Epidermal melanocyte (primary cell): ENCODE results near the gene GJB6.
A peak's percentile ranks its signal among the peaks of the same experiment; 100 is the strongest.

Experiments
- DNase-seq: peaks from one replicate; pipeline ENCODE4 v3.0.0; 2011; ENCODE audit warnings: low spot score; ENCODE audit not compliant: insufficient read length

Gene GJB6

DNA sequence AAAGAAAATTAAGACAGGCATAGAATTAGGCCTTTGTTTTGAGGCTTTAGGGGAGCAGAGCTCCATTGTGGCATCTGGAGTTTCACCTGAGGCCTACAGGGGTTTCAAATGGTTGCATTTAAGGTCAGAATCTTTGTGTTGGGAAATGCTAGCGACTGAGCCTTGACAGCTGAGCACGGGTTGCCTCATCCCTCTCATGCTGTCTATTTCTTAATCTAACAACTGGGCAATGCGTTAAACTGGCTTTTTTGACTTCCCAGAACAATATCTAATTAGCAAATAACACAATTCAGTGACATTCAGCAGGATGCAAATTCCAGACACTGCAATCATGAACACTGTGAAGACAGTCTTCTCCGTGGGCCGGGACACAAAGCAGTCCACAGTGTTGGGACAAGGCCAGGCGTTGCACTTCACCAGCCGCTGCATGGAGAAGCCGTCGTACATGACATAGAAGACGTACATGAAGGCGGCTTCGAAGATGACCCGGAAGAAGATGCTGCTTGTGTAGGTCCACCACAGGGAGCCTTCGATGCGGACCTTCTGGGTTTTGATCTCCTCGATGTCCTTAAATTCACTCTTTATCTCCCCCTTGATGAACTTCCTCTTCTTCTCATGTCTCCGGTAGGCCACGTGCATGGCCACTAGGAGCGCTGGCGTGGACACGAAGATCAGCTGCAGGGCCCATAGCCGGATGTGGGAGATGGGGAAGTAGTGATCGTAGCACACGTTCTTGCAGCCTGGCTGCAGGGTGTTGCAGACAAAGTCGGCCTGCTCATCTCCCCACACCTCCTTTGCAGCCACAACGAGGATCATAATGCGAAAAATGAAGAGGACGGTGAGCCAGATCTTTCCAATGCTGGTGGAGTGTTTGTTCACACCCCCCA is 43.2 kb downstream of the GJB6 start:
- DNase-seq: no peak

DNA sequence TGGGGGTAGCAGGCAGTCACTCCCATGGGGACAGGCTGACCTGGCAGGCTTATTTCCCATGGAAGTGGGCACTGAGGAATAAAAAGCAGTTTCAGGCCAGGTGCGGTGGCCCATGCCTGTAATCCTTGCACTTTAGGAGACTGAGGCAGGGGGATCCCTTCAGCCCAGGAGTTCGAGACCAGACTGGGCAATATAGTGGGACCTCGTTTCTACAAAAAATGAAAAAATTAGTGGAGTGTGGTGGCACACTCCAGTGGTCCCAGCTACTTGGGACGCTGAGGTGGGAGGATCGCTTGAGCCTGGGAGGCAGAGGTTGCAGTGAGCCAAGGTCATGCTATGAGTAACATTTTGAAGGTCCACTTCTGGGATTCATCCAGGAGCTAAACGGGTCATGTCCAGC is 45.3 kb downstream of the GJB6 start:
- DNase-seq: no peak

DNA sequence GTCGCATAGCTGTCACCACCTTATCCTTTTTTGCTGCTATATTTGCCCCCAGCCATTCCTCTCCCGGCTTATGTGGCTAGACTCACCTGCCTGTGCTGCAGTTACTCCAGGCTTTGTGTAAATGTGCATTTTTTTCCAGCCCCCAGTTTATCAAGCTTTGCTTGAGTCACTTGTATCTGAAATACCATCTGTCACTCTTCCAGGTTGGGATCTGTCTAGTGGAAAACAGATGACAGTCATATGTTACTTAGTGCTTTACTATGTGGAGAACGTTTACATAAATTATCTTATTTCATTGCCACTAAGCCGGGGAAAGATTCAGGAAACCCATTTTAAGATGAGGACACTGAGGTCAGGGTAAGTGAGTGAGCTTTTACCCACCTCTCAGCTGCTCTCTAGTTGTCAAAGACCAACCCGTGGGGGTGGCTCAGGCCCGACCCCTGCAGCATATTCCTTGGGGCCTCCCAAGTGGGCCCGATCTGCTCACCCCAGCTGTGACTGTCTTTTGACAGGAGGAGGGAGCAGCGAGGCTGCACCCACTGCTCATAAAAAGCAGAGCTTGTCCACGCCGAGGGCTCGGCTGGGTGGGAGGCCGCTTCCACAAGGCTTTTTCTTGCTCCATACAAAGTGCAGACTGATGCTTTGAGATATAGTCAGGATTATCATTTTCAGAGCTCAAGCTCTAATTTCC is 46.6 kb downstream of the GJB6 start:
- DNase-seq: no peak

DNA sequence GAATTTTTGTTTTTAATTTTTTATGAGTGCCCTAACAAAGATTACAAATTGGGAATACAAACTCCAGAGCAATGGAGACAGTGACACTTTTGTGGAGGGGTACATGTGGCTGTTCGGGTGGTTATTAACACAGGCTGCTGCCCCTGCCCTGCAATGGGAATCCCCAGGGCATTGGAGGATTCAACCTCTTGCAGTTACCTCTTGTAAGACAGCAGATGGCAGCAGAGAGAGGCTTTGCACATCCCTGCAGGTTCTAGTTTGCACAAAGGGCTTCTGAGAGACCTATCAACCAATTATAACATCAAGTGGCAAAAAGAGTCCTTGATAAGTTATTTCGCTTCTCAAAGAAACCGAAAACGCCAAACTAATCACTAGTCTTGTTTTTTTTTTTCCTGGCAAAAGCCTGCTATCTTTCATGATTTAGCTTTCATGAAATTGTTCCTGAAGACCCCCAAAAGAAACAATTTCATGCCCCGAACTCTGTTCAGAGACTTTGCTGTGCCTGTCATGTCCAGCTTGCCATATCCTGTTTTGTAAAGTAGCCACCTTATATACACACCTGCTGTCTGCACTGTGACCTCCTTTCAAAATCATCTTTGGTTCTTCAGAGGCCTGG is 49.8 kb downstream of the GJB6 start:
- peak; percentile 85 for DNase-seq

DNA sequence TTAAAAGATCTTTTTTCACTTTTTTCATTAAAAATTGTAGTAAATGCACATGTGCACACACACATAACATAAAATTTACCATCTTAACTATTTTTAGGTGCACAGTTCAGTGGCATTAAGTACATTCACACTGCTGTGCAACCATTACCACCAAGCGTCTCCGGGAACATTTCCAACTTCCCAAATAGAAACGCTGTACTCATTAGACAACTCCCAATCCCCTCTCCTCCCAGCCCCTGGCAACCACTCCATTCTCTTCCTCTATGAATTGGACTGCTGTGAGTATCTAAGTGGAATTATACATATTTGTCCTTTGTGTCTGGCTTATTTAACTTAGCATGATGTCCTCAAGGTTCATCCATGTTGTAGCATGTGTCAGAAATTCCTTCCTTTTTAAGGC is 50.9 kb downstream of the GJB6 start:
- no peak for DNase-seq

DNA sequence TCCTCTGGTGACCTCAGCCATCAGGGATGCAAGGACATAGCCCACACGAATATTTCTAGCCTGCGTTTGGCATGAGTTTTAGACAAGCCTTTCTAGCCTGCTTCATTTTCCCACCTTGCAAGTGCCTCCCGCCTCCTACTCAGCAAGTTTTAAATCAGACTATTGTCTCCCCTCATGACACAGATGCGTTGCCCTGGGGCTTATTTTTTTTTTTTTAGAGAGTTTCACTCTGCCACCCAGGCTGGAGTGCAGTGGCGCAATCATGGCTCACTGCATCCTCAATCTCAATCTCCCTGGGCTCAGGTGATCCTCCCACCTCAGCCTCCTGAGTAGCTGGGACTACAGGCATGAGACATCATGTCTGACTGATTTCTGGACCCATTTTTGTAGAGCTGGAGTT is 54.0 kb downstream of the GJB6 start:
- DNase-seq: no peak

DNA sequence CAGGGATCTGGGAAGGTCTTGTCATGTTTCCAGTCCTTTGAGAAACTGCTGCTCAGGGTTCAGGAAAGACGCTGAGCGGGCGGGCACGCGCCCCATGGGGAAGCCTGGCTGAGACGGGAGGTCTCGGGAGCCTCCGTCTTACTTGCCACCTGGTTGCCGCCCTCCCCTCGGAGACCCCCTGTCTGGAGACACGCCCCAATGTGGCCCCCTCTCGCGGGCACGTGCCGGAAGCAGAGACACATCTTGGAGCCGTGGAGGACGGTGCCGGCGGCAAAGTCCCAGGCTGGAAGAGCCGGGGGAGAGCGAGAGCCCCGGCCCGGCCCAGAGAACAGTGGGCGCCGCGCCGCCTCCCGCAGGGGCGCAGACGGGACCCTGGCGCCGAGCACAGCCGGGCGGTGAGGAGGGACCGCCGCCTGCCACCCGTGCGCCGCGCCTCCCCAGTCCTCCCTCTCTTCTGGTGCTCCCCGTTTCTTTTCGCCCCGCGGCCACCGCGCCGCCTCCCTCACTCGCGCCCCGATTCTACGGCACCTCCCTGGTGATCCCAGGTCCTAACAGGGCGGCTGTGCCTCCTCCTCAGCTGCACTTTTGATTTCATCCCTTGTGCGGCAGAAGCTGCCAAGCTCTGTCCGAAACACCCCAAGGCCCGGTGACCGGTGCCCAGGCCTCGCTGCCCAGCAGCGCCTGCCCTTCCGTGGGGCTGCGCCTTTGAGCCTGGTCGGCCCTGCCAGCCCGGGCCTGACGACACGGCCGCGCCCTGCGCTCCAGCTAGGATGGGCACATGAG is 54.9 kb downstream of the GJB6 start:
- DNase-seq: no peak

DNA sequence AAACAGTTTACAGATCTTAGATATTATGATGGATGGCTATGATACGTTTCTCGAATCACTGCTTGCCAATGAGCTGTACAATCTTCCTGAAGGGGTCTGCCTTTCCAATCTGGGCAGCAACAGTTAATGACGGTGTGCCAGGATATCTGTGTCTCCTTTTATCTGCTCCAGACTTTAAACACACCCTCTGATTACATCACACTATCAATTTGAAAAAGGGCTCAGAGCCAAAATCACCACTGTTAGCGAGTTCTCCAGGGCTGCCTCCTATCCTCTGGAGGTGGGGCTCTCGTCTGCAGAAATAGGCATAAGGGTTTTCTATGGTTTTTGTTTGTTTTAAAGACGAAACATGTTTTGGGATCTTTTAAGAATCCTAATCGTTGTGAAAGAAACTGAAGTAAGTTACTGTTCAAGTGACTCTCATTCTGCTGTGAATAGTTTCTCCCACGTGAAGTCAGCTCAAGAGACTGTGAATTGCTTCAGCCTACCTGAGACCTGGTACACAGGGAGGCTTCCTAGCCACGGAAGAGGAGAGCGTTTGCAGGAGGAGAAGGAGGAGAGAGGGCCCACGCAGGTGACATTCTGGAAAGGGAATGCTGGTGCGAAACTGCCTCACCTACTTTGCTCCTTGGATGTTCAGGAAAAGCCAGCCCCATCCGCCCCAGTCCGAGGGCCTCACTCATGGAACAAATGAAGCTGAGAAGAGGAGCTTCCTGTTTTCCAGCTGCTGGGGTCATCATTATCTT is 56.0 kb downstream of the GJB6 start:
- no peak for DNase-seq

DNA sequence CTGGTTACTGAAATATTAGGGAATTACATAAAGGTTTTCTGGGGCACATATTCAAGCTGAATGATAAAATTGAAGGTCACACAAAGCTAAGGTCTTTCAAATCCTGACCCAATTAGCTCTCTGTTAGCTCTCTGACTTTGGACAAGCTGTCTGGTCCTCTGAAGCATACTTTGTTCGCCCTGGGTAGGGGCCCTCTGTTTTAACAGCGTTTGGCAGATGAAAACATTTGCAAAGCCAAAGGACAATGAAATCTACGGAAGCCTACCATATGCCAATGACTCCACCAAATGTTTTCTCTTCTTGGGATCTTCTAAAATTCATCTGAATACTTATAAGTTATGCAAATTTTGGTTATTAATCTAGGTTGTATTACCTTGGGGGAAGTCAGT is 56.7 kb downstream of the GJB6 start:
- DNase-seq: no peak

DNA sequence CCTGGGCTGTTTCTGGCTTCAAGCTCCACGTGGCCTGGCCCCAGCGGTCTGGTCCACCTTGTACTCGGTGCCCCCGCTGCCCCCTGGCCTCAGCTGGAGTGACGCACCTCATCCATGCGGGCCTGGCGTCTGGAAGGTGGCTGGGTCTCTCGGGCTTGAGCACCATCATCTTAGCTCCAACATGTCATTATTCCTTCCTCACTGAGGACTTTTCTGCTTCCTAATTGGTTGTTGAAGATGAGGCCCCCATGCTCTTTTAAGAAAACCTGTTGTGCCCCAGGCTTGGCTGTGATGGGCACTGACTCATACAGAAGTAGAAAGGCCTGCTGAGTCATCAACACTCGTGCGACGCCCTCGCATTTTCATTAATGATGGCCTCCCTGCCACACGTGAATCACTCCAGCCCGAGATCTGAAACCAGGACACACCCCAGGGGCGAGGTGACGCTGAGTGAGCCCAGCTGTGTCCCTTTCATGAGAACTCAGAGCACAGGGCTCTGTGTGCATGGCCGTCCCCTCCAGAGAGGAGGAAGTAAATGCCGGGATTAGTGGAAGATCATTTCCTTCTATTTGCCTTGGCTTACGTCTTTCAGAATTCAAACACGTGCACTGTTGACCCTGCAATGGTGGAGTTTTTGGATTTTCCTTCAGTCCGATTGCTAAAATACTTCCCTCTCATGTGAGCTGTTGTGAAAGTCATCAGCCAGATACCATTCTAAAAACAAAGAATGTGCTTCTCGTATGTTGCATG is 57.3 kb downstream of the GJB6 start:
- DNase-seq: no peak

DNA sequence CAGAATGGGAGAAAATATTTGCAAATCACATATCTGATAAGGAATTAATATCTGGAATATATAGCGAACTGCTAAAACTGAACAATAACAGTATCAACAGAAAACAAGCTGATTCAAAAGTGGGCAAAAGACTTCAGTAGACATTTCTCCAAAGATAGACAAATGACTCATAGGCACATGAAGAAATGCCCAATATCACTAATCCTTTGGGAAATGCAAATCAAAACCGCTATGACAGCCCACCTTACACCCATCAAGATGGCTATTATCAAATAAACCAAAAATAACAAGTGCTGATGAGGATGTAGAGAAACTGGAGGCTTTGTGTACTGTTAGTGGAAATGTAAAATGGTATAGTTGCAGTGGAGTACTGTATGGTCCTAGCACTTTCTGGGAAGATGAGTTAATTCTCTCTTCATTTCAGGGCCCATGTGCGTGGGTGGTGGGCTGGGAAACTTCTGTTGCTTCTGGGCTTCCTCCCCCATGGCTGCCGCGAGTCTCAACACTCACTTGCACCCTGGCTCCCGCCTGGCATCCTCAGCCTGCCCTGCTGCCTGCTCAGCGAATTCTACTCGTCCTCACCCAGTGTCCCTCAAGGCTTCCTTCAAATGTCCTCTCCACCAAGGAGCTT is 58.9 kb downstream of the GJB6 start:
- DNase-seq: no peak
